Measurements from ENCODE around the gene WFDC1.

The WFDC1 gene

GRCh38 chr16:84294531-84295142, at the start of gene WFDC1:
TSS of gene WFDC1 (plus strand) at chr16:84294878. CDS start at chr16:84294972, 94 bp downstream.
- peaks cover 17% of the 10 kb centered on the region for H3K27me3 ChIP-seq (ENCODE audit: low read depth)
- H3K9me3 ChIP-seq = no peaks in the 10 kb centered on the region
- DNase-seq (ENCODE audit: low spot score in 2 of 2) = peak in 1 of 2 experiments; percentile 38
- no peaks in the 10 kb centered on the region for H3K4me1 ChIP-seq
- no peaks in the 10 kb centered on the region for H3K36me3 ChIP-seq (replicated peaks)
- no peak within 1 kb of the TSS for H3K4me3 ChIP-seq
- in situ Hi-C loops (cut with MboI; ENCODE audit: low sequenced_read_pairs) = no loop called here

- Histone ChIP-seq H3K36me3 (replicated peaks) (no peaks in the 10 kb centered on the region), H3K27me3 (ENCODE audit: low read depth) (no peaks in the 10 kb centered on the region), H3K4me3 (no peak overlapping the region), H3K9me3 (no peaks in the 10 kb centered on the region), H3K4me1 (no peaks in the 10 kb centered on the region)
- in situ Hi-C loops (cut with MboI; ENCODE audit: low sequenced_read_pairs) = no loop called here
- no peak for DNase-seq (ENCODE audit: low spot score in 2 of 2)
Observed at GRCh38 chr16:84245956-84246678, 48.6 kb upstream of the WFDC1 start.

GRCh38 chr16:84246679-84247077, 48.0 kb upstream of the WFDC1 start:
- in situ Hi-C loops (cut with MboI; ENCODE audit: low sequenced_read_pairs) = no loop called here
- no peak overlapping the region for H3K4me3 ChIP-seq
- DNase-seq (ENCODE audit: low spot score in 2 of 2) = no peak
- no peaks in the 10 kb centered on the region for H3K4me1 ChIP-seq
- no peaks in the 10 kb centered on the region for H3K27me3 ChIP-seq (ENCODE audit: low read depth)
- no peaks in the 10 kb centered on the region for H3K36me3 ChIP-seq (replicated peaks)
- no peaks in the 10 kb centered on the region for H3K9me3 ChIP-seq

GRCh38 chr16:84247331-84247730, 47.3 kb upstream of the WFDC1 start:
- H3K36me3 ChIP-seq (replicated peaks) = no peaks in the 10 kb centered on the region
- no peak overlapping the region for H3K4me3 ChIP-seq
- H3K27me3 ChIP-seq (ENCODE audit: low read depth) = no peaks in the 10 kb centered on the region
- DNase-seq (ENCODE audit: low spot score in 2 of 2) = no peak
- in situ Hi-C loops (cut with MboI; ENCODE audit: low sequenced_read_pairs) = no loop called here
- H3K9me3 ChIP-seq = no peaks in the 10 kb centered on the region
- no peaks in the 10 kb centered on the region for H3K4me1 ChIP-seq

- Histone ChIP-seq H3K4me1 (no peaks in the 10 kb centered on the region), H3K9me3 (no peaks in the 10 kb centered on the region), H3K4me3 (no peak overlapping the region), H3K36me3 (replicated peaks) (no peaks in the 10 kb centered on the region), H3K27me3 (ENCODE audit: low read depth) (no peaks in the 10 kb centered on the region)
- in situ Hi-C loops (cut with MboI; ENCODE audit: low sequenced_read_pairs) = no loop called here
- no peak for DNase-seq (ENCODE audit: low spot score in 2 of 2)
Observed at GRCh38 chr16:84247844-84248243, 46.8 kb upstream of the WFDC1 start.

GRCh38 chr16:84252184-84252583, 42.5 kb upstream of the WFDC1 start:
- Histone ChIP-seq H3K4me3 (no peak overlapping the region), H3K36me3 (replicated peaks) (no peaks in the 10 kb centered on the region), H3K27me3 (ENCODE audit: low read depth) (no peaks in the 10 kb centered on the region; the same call in 1 of the 2 replicates), H3K4me1 (peaks cover 9% of the 10 kb centered on the region), H3K9me3 (no peaks in the 10 kb centered on the region)
- in situ Hi-C loops (cut with MboI; ENCODE audit: low sequenced_read_pairs) = no loop called here
- no peak for DNase-seq (ENCODE audit: low spot score in 2 of 2)

GRCh38 chr16:84253173-84253572, 41.5 kb upstream of the WFDC1 start:
- in situ Hi-C loops (cut with MboI; ENCODE audit: low sequenced_read_pairs) = no loop called here
- no peaks in the 10 kb centered on the region for H3K36me3 ChIP-seq (replicated peaks)
- H3K4me3 ChIP-seq = no peak overlapping the region
- H3K4me1 ChIP-seq = peaks cover 9% of the 10 kb centered on the region
- H3K27me3 ChIP-seq (ENCODE audit: low read depth) = no peaks in the 10 kb centered on the region; the same call in 1 of the 2 replicates
- no peaks in the 10 kb centered on the region for H3K9me3 ChIP-seq
- no peak for DNase-seq (ENCODE audit: low spot score in 2 of 2)

- DNase-seq (ENCODE audit: low spot score in 2 of 2) = peak; percentile 33 to 56
- H3K27me3 ChIP-seq (ENCODE audit: low read depth) = no peaks in the 10 kb centered on the region; the same call in 1 of the 2 replicates
- no peaks in the 10 kb centered on the region for H3K9me3 ChIP-seq
- peaks cover 9% of the 10 kb centered on the region for H3K4me1 ChIP-seq
- no peaks in the 10 kb centered on the region for H3K36me3 ChIP-seq (replicated peaks)
- in situ Hi-C loops (cut with MboI; ENCODE audit: low sequenced_read_pairs) = no loop called here
- no peak overlapping the region for H3K4me3 ChIP-seq
Observed at GRCh38 chr16:84254062-84254461, 40.6 kb upstream of the WFDC1 start.

- H3K4me1 ChIP-seq = peaks cover 9% of the 10 kb centered on the region
- H3K36me3 ChIP-seq (replicated peaks) = no peaks in the 10 kb centered on the region
- no peaks in the 10 kb centered on the region for H3K9me3 ChIP-seq
- no peak for DNase-seq (ENCODE audit: low spot score in 2 of 2)
- H3K27me3 ChIP-seq (ENCODE audit: low read depth) = no peaks in the 10 kb centered on the region; the same call in 1 of the 2 replicates
- in situ Hi-C loops (cut with MboI; ENCODE audit: low sequenced_read_pairs) = no loop called here
- no peak overlapping the region for H3K4me3 ChIP-seq
Observed at GRCh38 chr16:84255050-84255810, 39.4 kb upstream of the WFDC1 start.

- no peak for DNase-seq (ENCODE audit: low spot score in 2 of 2)
- in situ Hi-C loops (cut with MboI; ENCODE audit: low sequenced_read_pairs) = no loop called here
- Histone ChIP-seq H3K4me1 (peaks cover 14% of the 10 kb centered on the region), H3K36me3 (replicated peaks) (no peaks in the 10 kb centered on the region), H3K9me3 (no peaks in the 10 kb centered on the region), H3K27me3 (ENCODE audit: low read depth) (no peaks in the 10 kb centered on the region; the same call in 1 of the 2 replicates), H3K4me3 (no peak overlapping the region)
Observed at GRCh38 chr16:84258266-84258665, 36.4 kb upstream of the WFDC1 start.

- DNase-seq (ENCODE audit: low spot score in 2 of 2) = no peak
- no peaks in the 10 kb centered on the region for H3K36me3 ChIP-seq (replicated peaks)
- H3K4me1 ChIP-seq = peaks cover 6% of the 10 kb centered on the region; the same call in 1 of the 2 replicates
- in situ Hi-C loops (cut with MboI; ENCODE audit: low sequenced_read_pairs) = no loop called here
- no peak overlapping the region for H3K4me3 ChIP-seq
- H3K27me3 ChIP-seq (ENCODE audit: low read depth) = no peaks in the 10 kb centered on the region; the same call in 1 of the 2 replicates
- no peaks in the 10 kb centered on the region for H3K9me3 ChIP-seq
Observed at GRCh38 chr16:84259691-84260090, 35.0 kb upstream of the WFDC1 start.

GRCh38 chr16:84260766-84261554, 33.7 kb upstream of the WFDC1 start:
- Histone ChIP-seq H3K4me1 (peaks cover 6% of the 10 kb centered on the region; the same call in 1 of the 2 replicates), H3K36me3 (replicated peaks) (no peaks in the 10 kb centered on the region), H3K27me3 (ENCODE audit: low read depth) (no peaks in the 10 kb centered on the region), H3K4me3 (no peak overlapping the region), H3K9me3 (no peaks in the 10 kb centered on the region)
- peak; percentile 28 to 29 for DNase-seq (ENCODE audit: low spot score in 2 of 2)
- in situ Hi-C loops (cut with MboI; ENCODE audit: low sequenced_read_pairs) = no loop called here

- DNase-seq (ENCODE audit: low spot score in 2 of 2) = no peak
- Histone ChIP-seq H3K4me3 (no peak overlapping the region), H3K4me1 (peaks cover 6% of the 10 kb centered on the region; the same call in 1 of the 2 replicates), H3K9me3 (no peaks in the 10 kb centered on the region), H3K27me3 (ENCODE audit: low read depth) (no peaks in the 10 kb centered on the region), H3K36me3 (replicated peaks) (no peaks in the 10 kb centered on the region)
- in situ Hi-C loops (cut with MboI; ENCODE audit: low sequenced_read_pairs) = no loop called here
Observed at GRCh38 chr16:84262031-84262430, 32.6 kb upstream of the WFDC1 start.

Data from HAP-1 (cell line).